Measurements from ENCODE around the gene AMPD1.
A peak's percentile ranks its signal among the peaks of the same experiment; 100 is the strongest.

GRCh38 chr1:114671011-114671938, 24.1 kb downstream of the AMPD1 start:
- peak; percentile 59 for TF ChIP-seq CTCF (conservative IDR thresholded peaks at IDR 0.05; ENCODE audit: low read depth, low read length)
- no peak for TF ChIP-seq EZH2 (IDR thresholded peaks at IDR 0.05; ENCODE audit: borderline replicate concordance, low read depth, low read length, poor library complexity, severe bottlenecking)
